Measurements from ENCODE around the gene SCAI.
"Not testable (repeated sequence)": the region's sequence is repeated elsewhere in the genome, so short reads cannot be mapped to it uniquely, and the experiment has no call there.

Gene SCAI

GRCh38 chr9:125143377-125144090 lies at the start of gene SCAI:
SCAI (minus strand) TSS chr9:125143528; CDS start chr9:125143437, 91 bp downstream.
- peak; percentile 93 for DNase-seq (ENCODE audit: low read depth)

- DNase-seq (ENCODE audit: low read depth), result no peak
Measured at GRCh38 chr9:125190361-125190801, 47.1 kb upstream of the SCAI start.

GRCh38 chr9:125189361-125190289 lies 46.3 kb upstream of the SCAI start, which contains the start of gene PPP6C:
PPP6C (minus strand) TSS chr9:125189803; CDS start chr9:125189718, 85 bp downstream.
- peak; percentile 68 for DNase-seq (ENCODE audit: low read depth)

- DNase-seq (ENCODE audit: low read depth), result no peak
Measured at GRCh38 chr9:125189011-125189360, 45.7 kb upstream of the SCAI start.

- DNase-seq (ENCODE audit: low read depth), result no peak
Measured at GRCh38 chr9:125183561-125183960, 40.2 kb upstream of the SCAI start.

- DNase-seq (ENCODE audit: low read depth), result no peak
Measured at GRCh38 chr9:125183054-125183453, 39.7 kb upstream of the SCAI start.

- not testable (repeated sequence) for DNase-seq (ENCODE audit: low read depth)
Measured at GRCh38 chr9:125181756-125182155, 38.4 kb upstream of the SCAI start.

GRCh38 chr9:125180876-125181275 lies 37.5 kb upstream of the SCAI start:
- DNase-seq (ENCODE audit: low read depth), result no peak

GRCh38 chr9:125179776-125180175 lies 36.4 kb upstream of the SCAI start:
- not testable (repeated sequence) for DNase-seq (ENCODE audit: low read depth)

GRCh38 chr9:125177888-125178287 lies 34.6 kb upstream of the SCAI start:
- DNase-seq (ENCODE audit: low read depth), result no peak

- DNase-seq (ENCODE audit: low read depth), result no peak
Measured at GRCh38 chr9:125176636-125177035, 33.3 kb upstream of the SCAI start.

- DNase-seq (ENCODE audit: low read depth), result no peak
Measured at GRCh38 chr9:125172031-125172755, 28.9 kb upstream of the SCAI start.

GRCh38 chr9:125169895-125170294 lies 26.6 kb upstream of the SCAI start:
- no peak for DNase-seq (ENCODE audit: low read depth)

GRCh38 chr9:125166762-125167161 lies 23.4 kb upstream of the SCAI start:
- no peak for DNase-seq (ENCODE audit: low read depth)

- not testable (repeated sequence) for DNase-seq (ENCODE audit: low read depth)
Measured at GRCh38 chr9:125162891-125163290, 19.6 kb upstream of the SCAI start.

- DNase-seq (ENCODE audit: low read depth), result no peak
Measured at GRCh38 chr9:125161284-125161918, 18.1 kb upstream of the SCAI start.

- DNase-seq (ENCODE audit: low read depth), result no peak
Measured at GRCh38 chr9:125160750-125161149, 17.4 kb upstream of the SCAI start.

- DNase-seq (ENCODE audit: low read depth), result no peak
Measured at GRCh38 chr9:125156551-125156950, 13.2 kb upstream of the SCAI start.

GRCh38 chr9:125153712-125154367 lies 10.5 kb upstream of the SCAI start:
- no peak for DNase-seq (ENCODE audit: low read depth)

GRCh38 chr9:125151730-125152129 lies 8.4 kb upstream of the SCAI start:
- no peak for DNase-seq (ENCODE audit: low read depth)

All from HS-5 (cell line).